Measurements from ENCODE around the gene CSNK2B. TPM values are rescaled to one million over a fixed set of nuclear protein-coding genes. Genes with fewer than 3 reads are reported as not detected.

The CSNK2B gene
- polyA plus RNA-seq, 3 donors: 234 to 239 (median 236) TPM

DNA sequence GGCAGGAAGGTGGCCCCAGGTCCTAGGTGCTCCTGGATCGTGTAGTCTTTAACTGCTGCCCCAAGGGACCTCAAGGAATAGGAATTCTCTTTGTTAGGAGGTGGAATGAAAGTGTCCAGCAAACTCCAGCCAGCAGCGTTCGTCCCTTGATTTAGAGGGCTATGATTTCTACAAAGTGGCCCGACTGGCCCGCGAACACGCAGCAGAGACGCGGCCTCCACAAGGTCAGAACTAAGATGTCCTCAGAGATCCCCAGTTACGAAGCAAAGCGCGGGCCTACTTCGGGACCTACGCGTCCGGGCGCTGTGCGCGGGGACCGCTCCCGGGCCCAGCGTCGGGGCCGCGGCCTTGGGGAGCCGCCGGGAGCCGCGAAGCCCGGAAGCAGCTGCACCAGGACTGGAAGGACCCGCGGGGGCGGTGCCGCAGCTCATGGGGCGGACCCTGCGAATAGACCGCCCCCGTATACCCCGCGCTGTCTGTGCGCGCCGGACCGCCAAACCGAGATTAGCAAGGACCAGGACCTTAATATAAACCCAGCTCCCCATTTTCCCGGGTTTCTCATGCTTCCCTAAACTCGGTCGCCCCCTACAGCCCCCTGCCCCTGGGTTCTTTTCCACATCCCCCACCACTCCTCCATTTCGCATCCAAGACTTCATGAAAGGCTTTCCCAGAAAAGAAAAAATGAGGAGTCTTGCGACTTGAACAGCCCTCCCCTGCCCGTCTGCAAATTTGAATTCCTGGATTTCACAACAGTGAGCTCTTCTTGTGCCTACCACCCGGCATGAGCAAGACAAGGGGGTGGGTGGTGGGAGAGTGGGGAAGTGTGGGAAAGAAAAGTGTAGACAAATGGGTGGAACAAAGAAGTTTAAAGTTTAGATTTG is 5.3 kb upstream of the CSNK2B start, which contains the start of gene C6orf47:
C6orf47 (minus strand) TSS at position 398 of the 881 bp plus-strand sequence. CDS start 831 bp downstream, outside the sequence.
- peak in 1 of 3 donors; percentile 78 for DNase-seq (ENCODE audit: low read depth in 3 of 3, low spot score in 2 of 3)

- no peak for DNase-seq (ENCODE audit: low read depth in 3 of 3, low spot score in 2 of 3)
Observed at GRCh38 chr6:31661262-31662123, 4.4 kb upstream of the CSNK2B start.

GRCh38 chr6:31662124-31662723 is 3.7 kb upstream of the CSNK2B start:
- DNase-seq (ENCODE audit: low read depth in 3 of 3, low spot score in 2 of 3): no peak

DNA sequence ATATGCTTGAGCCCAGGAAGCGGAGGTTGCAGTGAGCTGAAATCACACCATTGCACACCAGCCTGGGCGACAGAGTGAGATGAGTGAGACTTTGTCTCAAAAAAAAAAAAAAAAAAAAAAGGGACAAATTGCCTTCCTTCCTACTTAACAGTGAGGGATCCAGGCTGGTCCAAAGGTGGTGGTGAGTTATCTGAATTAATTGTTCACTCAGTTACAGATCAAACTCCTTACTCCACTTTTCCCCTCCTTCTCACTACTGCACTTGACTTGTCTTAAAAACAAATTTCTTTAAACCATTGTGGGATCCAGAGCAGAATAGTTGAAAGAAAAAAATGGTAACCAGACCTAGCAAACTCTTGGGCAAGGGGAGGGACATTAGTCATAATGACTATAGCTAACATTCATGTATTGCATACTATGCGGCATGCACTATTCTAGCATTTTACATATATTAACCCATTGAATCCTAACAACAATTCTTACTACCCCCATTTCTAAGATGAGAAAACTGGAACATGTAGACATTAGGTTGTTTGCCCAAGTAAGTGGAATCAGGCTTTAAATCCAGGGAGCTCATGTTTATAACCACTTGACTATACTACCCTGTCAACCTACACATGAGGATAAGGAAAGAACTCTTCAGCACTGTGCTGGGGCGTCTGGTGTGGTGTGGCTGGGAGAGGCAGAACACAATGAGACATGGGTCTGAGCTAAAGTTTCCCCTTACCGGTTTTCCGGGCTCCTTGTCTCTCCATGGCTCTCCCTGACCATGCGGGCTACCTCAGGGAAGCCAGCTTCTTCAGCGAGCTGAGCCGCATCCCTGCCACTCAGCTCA is 2.5 kb upstream of the CSNK2B start:
- no peak for DNase-seq (ENCODE audit: low read depth in 3 of 3, low spot score in 2 of 3)

GRCh38 chr6:31663961-31664789 is 1.7 kb upstream of the CSNK2B start:
- DNase-seq (ENCODE audit: low read depth in 3 of 3, low spot score in 2 of 3): no peak

- peak in 2 of 3 donors; percentile 89 to 92 for DNase-seq (ENCODE audit: low read depth in 3 of 3, low spot score in 2 of 3)
Observed at GRCh38 chr6:31664790-31665500, 935 bp upstream of the CSNK2B start, which contains the start of gene GPANK1. Gene GPANK1 (minus strand): TSS chr6:31664997. CDS start chr6:31664478, 519 bp downstream.

DNA sequence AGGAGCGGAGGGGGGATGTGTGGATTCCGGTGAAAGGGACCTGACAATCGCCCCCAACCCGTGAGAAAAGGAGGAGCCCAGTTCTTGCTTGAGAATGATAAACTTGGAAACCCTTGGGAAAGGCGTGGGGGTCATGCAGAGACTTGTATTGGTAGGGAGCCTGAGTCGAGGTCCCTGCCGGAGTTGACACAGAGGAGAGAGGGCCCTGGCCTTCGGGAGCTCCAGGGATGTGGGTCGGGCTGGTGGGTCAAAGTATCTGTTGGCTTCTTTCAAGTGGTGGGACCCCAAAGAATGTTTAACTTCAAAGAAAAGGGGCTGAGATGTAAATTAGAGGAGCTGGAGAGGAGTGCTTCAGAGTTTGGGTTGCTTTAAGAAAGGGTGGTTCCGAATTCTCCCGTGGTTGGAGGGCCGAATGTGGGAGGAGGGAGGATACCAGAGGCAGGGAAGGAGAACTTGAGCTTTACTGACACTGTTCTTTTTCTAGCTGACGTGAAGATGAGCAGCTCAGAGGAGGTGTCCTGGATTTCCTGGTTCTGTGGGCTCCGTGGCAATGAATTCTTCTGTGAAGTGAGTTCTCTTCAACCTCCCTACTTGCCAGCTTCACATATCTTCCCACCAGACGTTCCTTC is 571 bp downstream of the CSNK2B start:
- DNase-seq (ENCODE audit: low read depth in 3 of 3, low spot score in 2 of 3): no peak

DNA sequence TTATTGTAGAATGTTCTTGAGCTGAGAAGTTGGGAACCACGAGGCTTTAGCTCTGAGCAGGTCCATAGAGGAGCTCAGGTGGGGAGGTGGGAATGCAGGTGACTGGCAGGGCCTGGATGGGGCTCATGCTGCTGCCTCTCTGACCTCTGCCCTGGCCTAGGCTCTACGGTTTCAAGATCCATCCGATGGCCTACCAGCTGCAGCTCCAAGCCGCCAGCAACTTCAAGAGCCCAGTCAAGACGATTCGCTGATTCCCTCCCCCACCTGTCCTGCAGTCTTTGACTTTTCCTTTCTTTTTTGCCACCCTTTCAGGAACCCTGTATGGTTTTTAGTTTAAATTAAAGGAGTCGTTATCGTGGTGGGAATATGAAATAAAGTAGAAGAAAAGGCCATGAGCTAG is 3.8 kb downstream of the CSNK2B start, which contains the start of gene LY6G5B:
LY6G5B (plus strand) TSS at position 301 of the 400 bp plus-strand sequence. CDS start 975 bp downstream, outside the sequence.
- no peak for DNase-seq (ENCODE audit: low read depth in 3 of 3, low spot score in 2 of 3)

DNA sequence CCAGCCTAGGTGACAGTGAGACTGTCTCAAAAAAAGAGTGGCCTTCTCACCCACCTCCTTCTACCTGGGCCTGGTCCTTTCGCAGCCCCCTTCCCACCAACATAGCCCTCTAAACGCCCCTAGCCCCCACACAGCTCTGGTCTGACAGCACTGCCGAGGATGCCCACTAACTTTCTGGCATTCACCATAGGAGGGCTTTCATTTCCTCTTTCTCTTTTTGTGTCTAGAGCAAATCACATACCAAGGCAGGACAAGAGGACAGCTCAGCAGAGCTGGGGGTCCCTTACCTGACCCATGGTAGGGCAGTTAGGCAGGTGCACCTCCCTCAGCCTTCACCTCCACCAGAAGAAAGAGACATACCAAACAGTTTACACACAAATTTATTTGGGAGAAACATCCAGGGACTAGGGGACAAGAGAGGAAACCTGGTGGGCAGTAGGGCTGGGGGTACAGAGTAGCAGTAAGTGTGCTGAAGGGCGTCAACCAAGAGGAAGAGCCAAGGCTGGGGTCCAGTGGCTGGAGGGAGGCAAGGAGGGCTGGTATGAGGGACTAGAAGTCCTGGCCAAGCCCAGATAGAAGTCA is 10.5 kb downstream of the CSNK2B start:
- no peak for DNase-seq (ENCODE audit: low read depth in 3 of 3, low spot score in 2 of 3)

DNA sequence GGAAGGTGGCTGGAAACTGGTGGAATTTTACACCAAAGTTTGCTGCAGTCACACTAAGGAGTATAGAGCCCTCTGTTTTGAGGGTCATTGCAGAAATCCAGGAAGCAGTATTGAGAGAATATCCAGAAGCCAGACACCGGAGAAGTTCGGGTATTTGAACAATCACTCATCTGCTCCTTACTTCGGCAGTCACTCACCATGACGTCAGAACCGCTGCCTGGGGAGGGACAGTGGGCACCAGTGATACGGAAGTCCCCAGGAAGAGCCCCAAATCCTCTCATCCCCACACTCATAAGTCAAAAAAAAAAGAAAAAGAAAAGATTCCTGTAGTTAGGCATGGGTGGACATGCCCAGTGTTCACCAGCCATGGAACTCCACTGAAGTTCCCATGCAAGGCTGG is 11.0 kb downstream of the CSNK2B start:
- DNase-seq (ENCODE audit: low read depth in 3 of 3, low spot score in 2 of 3): no peak

GRCh38 chr6:31677955-31678354 is 12.1 kb downstream of the CSNK2B start:
- DNase-seq (ENCODE audit: low read depth in 3 of 3, low spot score in 2 of 3): no peak

DNA sequence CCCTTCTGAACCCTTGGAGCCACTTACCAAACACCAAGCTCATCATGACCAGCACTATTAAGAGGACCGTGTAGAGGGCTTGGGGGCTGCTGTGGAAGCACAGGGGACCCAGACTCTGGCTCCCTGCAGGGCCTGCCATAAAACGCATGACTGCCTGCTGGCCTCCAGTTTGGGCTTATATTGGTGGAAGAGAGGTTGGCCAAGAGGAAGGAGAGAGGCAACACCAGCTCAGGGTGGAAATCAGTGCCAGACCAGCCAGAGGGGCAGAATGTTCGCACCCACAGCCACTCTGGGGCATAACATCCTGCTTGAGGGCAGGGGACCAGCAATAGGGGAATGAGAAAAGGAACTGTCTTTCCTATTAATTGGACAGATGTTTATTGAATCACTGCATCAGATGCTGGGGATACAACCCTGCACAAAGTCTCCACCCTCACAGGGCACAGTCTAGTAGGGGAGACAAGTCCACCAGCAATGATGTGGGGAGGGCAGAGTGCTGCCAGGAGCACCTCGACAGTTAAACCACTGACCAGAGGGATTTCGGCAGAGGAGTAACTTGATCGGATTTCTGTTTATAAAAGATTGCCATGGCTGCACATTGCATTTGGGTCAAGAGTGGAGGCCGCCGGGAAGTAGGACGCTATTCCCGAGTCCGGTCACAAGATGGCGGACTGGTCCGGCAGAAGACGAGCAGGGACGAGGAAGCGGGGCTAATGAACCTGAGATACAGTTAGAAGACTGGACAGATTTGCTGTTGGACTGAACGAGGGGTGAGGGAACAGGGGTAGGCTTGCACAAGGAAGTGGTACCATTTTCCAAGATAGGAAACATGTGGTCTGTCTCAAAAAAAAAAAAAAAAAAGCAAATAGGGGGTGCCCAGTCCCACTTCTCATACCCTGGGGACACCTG is 14.6 kb downstream of the CSNK2B start, which contains the start of gene LY6G5C:
LY6G5C (minus strand) TSS at position 842 of the 909 bp plus-strand sequence; CDS start at position 148, 694 bp downstream.
- DNase-seq (ENCODE audit: low read depth in 3 of 3, low spot score in 2 of 3): no peak

DNA sequence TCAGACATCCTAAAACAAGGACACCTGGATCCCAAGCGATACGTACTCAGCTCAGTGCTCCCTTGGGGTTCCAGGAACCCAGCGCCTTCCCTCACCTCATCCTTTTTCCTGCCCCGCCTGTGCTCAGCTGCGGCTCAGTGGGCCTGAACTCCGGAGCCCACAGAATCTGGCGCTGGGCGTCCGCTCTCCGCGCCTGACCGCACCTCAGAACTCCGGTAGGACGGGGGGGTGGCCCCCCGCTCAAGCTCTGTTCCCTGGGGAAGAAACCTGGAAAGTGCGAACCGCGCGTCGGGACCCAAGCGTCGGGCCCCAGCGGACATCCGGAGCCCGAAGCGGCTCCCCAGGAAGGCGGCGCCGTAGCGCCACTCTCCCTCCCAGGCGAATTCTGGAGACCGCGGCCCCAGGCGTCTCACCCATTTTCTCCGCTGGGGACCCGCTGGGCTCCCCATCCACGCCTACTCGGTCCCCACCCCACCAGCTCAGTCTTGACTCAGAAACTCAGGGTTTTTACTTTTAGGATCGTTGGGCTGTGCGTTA is 15.3 kb downstream of the CSNK2B start:
- no peak for DNase-seq (ENCODE audit: low read depth in 3 of 3, low spot score in 2 of 3)

DNA sequence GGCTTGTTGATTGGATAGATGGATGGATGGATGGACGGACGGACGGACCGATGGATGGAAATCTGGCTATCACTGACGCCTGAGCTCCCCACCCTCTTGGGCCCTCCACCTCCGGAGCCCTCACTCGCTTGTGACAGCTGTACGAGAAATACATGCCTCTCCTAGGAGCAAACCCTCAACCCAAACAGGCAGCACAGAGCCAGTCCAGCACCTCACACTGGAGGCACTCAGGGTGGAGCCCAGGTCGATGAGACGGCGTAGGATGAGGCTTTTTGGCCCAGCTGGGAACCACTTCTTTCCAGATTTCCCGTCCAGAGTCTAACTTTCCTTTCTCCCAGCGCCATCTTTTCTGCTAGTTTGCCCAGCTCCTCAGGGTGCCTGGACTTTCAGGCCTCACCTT is 17.7 kb downstream of the CSNK2B start:
- no peak for DNase-seq (ENCODE audit: low read depth in 3 of 3, low spot score in 2 of 3)

DNA sequence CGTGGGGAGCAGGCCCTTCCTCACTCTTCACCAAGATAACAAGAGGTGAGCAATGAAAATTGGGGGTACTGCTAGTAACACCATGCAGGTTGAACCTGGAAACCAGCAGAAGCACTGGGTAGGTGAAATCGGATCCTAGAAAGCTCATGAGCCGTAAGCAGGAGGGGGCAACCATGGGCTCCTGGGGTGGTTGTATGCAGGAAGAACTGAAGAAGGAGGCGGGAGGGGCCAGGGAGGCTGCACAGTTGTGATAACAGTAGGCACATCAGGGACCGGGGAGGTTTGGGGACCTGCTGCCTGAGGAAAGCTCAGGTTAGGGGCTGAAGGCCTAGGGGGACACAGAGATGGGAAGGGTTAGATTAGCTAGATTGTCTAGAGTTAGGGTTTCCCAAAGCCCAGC is 20.6 kb downstream of the CSNK2B start:
- DNase-seq (ENCODE audit: low read depth in 3 of 3, low spot score in 2 of 3): no peak

GRCh38 chr6:31687321-31687720 is 21.4 kb downstream of the CSNK2B start:
- DNase-seq (ENCODE audit: low read depth in 3 of 3, low spot score in 2 of 3): no peak
